Glutamatergic neuron (in vitro differentiated cells): ENCODE measurements around the gene EEPD1. TPM values are rescaled to one million over a fixed set of nuclear protein-coding genes. Genes with fewer than 3 reads are reported as not detected.
A peak's percentile ranks its signal among the peaks of the same experiment; 100 is the strongest.

Experiments used
- DNase-seq: peaks from one replicate; pipeline ENCODE4 v3.0.0; 2022
- H3K27ac Mint-ChIP-seq: one replicate; pipeline ENCODE4 v1.8.0; 2020; ENCODE audit warnings: mild to moderate bottlenecking, mixed read lengths, inconsistent platforms; ENCODE audit not compliant: unreplicated experiment
- H3K27me3 Mint-ChIP-seq: one replicate; pipeline ENCODE4 v1.8.0; 2020; ENCODE audit warnings: mild to moderate bottlenecking, moderate library complexity, mixed read lengths, inconsistent platforms; ENCODE audit not compliant: unreplicated experiment
- H3K36me3 Mint-ChIP-seq: one replicate; pipeline ENCODE4 v1.8.0; 2020; ENCODE audit warnings: mild to moderate bottlenecking, mixed read lengths, inconsistent platforms; ENCODE audit not compliant: unreplicated experiment
- H3K4me1 Mint-ChIP-seq: one replicate; pipeline ENCODE4 v1.8.0; 2020; ENCODE audit warnings: mild to moderate bottlenecking, low read depth, mixed read lengths, inconsistent platforms; ENCODE audit not compliant: unreplicated experiment
- H3K4me3 Mint-ChIP-seq: one replicate; pipeline ENCODE4 v1.8.0; 2020; ENCODE audit warnings: mild to moderate bottlenecking, mixed read lengths, inconsistent platforms; ENCODE audit not compliant: unreplicated experiment
- H3K9me3 Mint-ChIP-seq: one replicate; pipeline ENCODE4 v1.8.0; 2020; ENCODE audit warnings: mild to moderate bottlenecking, moderate library complexity, mixed read lengths, inconsistent platforms; ENCODE audit not compliant: unreplicated experiment
- total RNA-seq: library from RNA; stranded (reverse); fragmentation: NEBNext Ultra II Directional; extraction: Animal tissue kit (Norgen Biotek cat#: 25700); gene quantifications from one replicate; pipeline ENCODE4 v1.2.1, GENCODE V29; 2021; ENCODE audit not compliant: unreplicated experiment
- TF ChIP-seq, protein P1 (sequence below): fragments of 200-600 bp; sonication (generic); IDR thresholded peaks from one replicate; pipeline ENCODE4 v1.5.0; 2021; ENCODE audit not compliant: partially characterized antibody, unreplicated experiment

The EEPD1 gene
- total RNA-seq, 1 donor from 2014 or later = 63.9 TPM

DNA sequence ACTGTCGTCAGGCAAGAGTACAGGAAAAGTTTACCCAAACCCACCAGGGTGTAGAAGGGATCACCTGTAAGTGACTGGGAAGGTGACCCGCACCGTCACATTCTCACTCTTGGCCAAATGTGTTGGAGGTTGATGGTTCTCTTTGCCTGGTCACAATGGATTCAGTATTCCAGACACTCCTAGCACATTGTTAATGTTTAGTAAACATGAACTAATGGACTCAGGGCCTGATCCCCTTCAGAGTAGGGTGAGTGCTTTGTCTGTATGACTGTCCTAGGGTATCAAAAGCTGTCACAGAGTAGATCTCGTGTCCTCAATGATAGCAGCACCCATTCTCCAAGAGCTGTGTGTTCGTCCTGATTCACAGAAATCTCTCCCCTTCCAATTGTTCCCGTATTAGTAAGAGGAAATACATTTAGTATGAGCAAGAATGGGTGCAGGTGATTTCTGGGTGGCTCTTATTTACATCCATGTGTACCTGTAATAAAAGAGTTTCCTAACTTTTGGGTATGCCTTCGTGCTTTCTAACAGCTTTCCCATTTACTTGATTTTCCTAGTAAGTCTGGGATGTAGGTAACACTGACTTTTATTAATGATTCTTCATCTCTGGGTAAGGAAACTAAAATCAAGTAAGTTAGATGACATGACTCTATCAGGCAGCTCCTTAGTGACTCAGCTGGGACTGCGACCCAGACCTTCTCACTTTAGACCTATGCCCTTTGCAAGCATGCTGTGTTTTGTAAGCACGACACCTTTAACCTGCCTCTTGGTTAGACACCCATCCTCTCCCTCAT lies 4.7 kb downstream of the EEPD1 start:
- H3K4me1 Mint-ChIP-seq = peaks cover 52% of the 10 kb centered on the region
- no peaks in the 10 kb centered on the region for H3K36me3 Mint-ChIP-seq
- no peak overlapping the region for H3K27ac Mint-ChIP-seq
- DNase-seq = no peak
- TF ChIP-seq, protein P1, sequence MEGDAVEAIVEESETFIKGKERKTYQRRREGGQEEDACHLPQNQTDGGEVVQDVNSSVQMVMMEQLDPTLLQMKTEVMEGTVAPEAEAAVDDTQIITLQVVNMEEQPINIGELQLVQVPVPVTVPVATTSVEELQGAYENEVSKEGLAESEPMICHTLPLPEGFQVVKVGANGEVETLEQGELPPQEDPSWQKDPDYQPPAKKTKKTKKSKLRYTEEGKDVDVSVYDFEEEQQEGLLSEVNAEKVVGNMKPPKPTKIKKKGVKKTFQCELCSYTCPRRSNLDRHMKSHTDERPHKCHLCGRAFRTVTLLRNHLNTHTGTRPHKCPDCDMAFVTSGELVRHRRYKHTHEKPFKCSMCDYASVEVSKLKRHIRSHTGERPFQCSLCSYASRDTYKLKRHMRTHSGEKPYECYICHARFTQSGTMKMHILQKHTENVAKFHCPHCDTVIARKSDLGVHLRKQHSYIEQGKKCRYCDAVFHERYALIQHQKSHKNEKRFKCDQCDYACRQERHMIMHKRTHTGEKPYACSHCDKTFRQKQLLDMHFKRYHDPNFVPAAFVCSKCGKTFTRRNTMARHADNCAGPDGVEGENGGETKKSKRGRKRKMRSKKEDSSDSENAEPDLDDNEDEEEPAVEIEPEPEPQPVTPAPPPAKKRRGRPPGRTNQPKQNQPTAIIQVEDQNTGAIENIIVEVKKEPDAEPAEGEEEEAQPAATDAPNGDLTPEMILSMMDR = no peak
- H3K4me3 Mint-ChIP-seq = peak overlapping the region; percentile 97
- peaks cover 17% of the 10 kb centered on the region for H3K9me3 Mint-ChIP-seq
- peaks cover 7% of the 10 kb centered on the region for H3K27me3 Mint-ChIP-seq

DNA sequence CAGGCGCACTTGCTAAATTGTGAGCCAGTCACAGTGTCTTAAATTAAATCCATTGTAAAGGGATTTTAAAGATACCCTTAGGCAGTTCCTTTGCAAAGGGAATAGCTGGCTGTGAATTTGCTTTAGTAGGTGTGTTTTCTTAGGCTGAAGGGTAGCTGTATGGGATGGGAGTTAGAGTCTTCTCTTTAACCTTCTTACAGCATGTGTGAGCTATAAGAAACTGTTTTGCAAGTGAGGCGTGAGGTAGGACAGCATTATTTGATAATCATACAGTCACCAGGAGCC lies 5.2 kb downstream of the EEPD1 start:
- peaks cover 56% of the 10 kb centered on the region for H3K4me1 Mint-ChIP-seq
- no peak for DNase-seq
- peak overlapping the region; percentile 97 for H3K4me3 Mint-ChIP-seq
- H3K36me3 Mint-ChIP-seq = no peaks in the 10 kb centered on the region
- H3K27ac Mint-ChIP-seq = no peak overlapping the region
- H3K9me3 Mint-ChIP-seq = peaks cover 17% of the 10 kb centered on the region
- TF ChIP-seq, protein P1 = no peak
- H3K27me3 Mint-ChIP-seq = peaks cover 7% of the 10 kb centered on the region

DNA sequence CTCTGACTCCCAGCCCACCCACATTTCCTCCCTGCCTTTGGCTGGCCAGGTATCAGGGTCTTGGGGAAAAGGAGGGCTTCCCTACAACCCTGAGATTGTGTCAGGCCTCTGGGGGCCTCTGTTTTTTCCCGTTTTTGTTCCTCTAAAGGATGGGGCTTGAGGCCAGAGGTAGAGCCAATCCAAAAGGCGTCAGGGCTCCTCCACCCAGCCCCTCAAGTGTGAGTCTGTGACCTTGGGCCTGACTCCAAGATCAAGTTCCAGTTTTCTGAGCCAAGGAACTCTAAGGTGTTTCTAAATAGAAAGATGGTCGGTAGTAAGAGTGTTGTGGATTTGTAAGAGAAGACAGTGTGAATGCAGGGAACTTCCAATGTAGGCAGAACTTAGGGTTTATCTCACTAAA lies 6.6 kb downstream of the EEPD1 start:
- H3K36me3 Mint-ChIP-seq = no peaks in the 10 kb centered on the region
- peaks cover 7% of the 10 kb centered on the region for H3K27me3 Mint-ChIP-seq
- no peak overlapping the region for H3K27ac Mint-ChIP-seq
- TF ChIP-seq, protein P1 = no peak
- DNase-seq = no peak
- H3K9me3 Mint-ChIP-seq = peaks cover 11% of the 10 kb centered on the region
- peaks cover 55% of the 10 kb centered on the region for H3K4me1 Mint-ChIP-seq
- H3K4me3 Mint-ChIP-seq = peak overlapping the region; percentile 97

DNA sequence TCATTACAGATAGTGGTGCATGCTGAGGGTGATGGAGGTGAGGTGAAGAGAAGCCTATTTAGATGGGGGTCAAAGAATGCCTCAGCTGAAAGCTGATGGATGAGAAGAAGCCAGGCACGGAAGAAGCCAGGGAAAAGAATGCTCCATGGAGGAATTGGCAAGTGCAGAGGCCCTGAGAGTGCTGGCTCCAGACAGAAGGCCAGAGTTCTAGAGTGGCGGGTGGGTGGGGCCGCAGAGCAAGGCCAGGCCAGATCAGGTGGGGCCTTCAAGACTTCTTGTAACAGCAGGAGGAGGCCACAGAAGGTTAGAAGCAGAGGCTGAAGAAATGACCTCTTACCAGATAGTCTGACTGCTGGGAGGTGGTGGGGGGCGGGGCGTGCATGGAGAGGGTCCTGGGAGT lies 7.3 kb downstream of the EEPD1 start:
- Mint-ChIP-seq H3K36me3 (no peaks in the 10 kb centered on the region), H3K27me3 (peaks cover 7% of the 10 kb centered on the region), H3K9me3 (peaks cover 6% of the 10 kb centered on the region), H3K4me3 (peak overlapping the region; percentile 70), H3K27ac (no peak overlapping the region), H3K4me1 (peaks cover 49% of the 10 kb centered on the region)
- DNase-seq = no peak
- TF ChIP-seq, protein P1 = no peak

DNA sequence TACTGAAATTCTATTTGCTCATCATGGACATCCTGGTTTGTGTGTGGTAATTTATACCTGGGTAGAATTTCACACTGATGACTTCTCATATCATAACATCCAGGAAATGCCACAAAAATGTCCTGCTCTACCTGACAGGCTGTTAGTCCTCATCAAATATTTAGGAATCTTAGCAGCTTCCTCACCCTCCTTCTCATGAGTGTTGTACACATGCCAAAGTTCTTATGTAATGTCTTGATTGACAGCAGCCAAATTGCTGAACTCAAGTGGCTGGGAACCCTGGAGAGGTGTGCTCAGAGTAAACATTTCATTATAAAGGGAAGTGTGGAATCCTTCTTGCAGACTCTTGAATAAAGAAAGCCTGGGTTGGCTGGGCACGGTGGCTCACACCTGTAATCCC lies 8.9 kb downstream of the EEPD1 start:
- Mint-ChIP-seq H3K9me3 (peaks cover 3% of the 10 kb centered on the region), H3K36me3 (no peaks in the 10 kb centered on the region), H3K27ac (no peak overlapping the region), H3K27me3 (peaks cover 5% of the 10 kb centered on the region), H3K4me3 (peak overlapping the region; percentile 14), H3K4me1 (peaks cover 49% of the 10 kb centered on the region)
- TF ChIP-seq, protein P1 = no peak
- no peak for DNase-seq
